ENCODE measurements around the gene CDK17.
"Not testable (repeated sequence)": the region's sequence is repeated elsewhere in the genome, so short reads cannot be mapped to it uniquely, and the experiment has no call there.

DNA sequence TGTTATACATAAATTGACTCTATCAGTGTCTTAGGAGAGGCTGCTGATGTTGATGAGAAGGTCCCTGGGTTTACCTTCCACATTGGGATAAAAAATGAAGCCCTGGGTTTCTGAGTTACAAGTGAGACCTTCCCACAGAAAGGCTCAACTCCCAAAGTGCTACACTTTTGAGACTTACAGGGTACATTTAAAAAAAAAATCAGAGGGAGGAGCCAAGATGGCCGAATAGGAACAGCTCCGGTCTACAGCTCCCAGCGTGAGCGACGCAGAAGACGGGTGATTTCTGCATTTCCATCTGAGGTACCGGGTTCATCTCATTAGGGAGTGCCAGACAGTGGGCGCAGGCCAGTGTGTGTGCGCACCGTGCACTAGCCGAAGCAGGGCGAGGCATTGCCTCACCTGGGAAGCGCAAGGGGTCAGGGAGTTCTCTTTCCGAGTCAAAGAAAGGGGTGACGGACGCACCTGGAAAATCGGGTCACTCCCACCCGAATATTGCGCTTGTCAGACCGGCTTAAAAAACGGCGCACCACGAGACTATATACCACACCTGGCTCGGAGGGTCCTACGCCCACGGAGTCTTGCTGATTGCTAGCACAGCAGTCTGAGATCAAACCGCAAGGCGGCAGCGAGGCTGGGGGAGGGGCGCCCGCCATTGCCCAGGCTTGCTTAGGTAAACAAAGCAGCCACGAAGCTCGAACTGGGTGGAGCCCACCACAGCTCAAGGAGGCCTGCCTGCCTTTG is 84.3 kb downstream of the CDK17 start:
- TF ChIP-seq, protein P1, sequence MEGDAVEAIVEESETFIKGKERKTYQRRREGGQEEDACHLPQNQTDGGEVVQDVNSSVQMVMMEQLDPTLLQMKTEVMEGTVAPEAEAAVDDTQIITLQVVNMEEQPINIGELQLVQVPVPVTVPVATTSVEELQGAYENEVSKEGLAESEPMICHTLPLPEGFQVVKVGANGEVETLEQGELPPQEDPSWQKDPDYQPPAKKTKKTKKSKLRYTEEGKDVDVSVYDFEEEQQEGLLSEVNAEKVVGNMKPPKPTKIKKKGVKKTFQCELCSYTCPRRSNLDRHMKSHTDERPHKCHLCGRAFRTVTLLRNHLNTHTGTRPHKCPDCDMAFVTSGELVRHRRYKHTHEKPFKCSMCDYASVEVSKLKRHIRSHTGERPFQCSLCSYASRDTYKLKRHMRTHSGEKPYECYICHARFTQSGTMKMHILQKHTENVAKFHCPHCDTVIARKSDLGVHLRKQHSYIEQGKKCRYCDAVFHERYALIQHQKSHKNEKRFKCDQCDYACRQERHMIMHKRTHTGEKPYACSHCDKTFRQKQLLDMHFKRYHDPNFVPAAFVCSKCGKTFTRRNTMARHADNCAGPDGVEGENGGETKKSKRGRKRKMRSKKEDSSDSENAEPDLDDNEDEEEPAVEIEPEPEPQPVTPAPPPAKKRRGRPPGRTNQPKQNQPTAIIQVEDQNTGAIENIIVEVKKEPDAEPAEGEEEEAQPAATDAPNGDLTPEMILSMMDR (conservative IDR thresholded peaks at IDR 0.05; ENCODE audit: low read depth, low read length) = not testable (repeated sequence)
- not testable (repeated sequence) for TF ChIP-seq EZH2 (IDR thresholded peaks at IDR 0.05; ENCODE audit: low read length, unreplicated experiment); EZH2phosphoT487 (IDR thresholded peaks at IDR 0.05; ENCODE audit: borderline replicate concordance, low read length)

Measured in PC-3 (cell line).